HUES64 (cell line): ENCODE results near the gene RAI1.

ENCODE experiments used
- H3K27ac ChIP-seq: 2 replicates; pipeline ENCODE4 v1.7.0; 2013; ENCODE audit warnings: low read depth, low read length, inconsistent platforms
- H3K27me3 ChIP-seq: 2 replicates; pipeline ENCODE4 v1.6.1; 2013; ENCODE audit warnings: mild to moderate bottlenecking, low read length; ENCODE audit not compliant: insufficient read depth
- H3K36me3 ChIP-seq: 2 replicates; pipeline ENCODE4 v1.6.1; 2013; ENCODE audit warnings: mild to moderate bottlenecking, low read length; ENCODE audit not compliant: insufficient read depth
- H3K4me1 ChIP-seq: 2 replicates; pipeline ENCODE4 v1.6.1; 2013; ENCODE audit warnings: mild to moderate bottlenecking, low read length, moderate library complexity; ENCODE audit not compliant: insufficient read depth
- H3K4me3 ChIP-seq: 2 replicates; pipeline ENCODE4 v1.5.1; 2013; ENCODE audit warnings: mild to moderate bottlenecking, low read length, moderate library complexity
- H3K9ac ChIP-seq: 2 replicates; pipeline ENCODE4 v1.6.1; 2013; ENCODE audit warnings: mild to moderate bottlenecking, low read depth, low read length
- H3K9me3 ChIP-seq: 2 replicates; pipeline ENCODE4 v1.6.1; 2013; ENCODE audit warnings: low read depth, low read length; ENCODE audit not compliant: insufficient read depth
- WGBS: fragments of 150-250, 120-280 bp; methylation state at CpG from one replicate; pipeline ENCODE4 v1.1.7; 2013; ENCODE audit warnings: missing lambda C conversion rate; 5-methylcytosine and 5-hydroxymethylcytosine counted together

Gene RAI1

GRCh38 chr17:17703140-17703919 is 22.1 kb downstream of the RAI1 start:
- Histone ChIP-seq H3K4me3 (no peak overlapping the region), H3K27ac (no peak overlapping the region)

GRCh38 chr17:17704931-17705330 is 23.7 kb downstream of the RAI1 start:
- no peak overlapping the region for H3K4me3 ChIP-seq
- peaks cover 12% of the 10 kb centered on the region for H3K4me1 ChIP-seq
- no peak overlapping the region for H3K9ac ChIP-seq
- H3K27ac ChIP-seq = no peak overlapping the region
- H3K9me3 ChIP-seq = no peaks in the 10 kb centered on the region
- 93% methylated on average over 2 of the region's 2 CpGs for WGBS
- peaks cover 95% of the 10 kb centered on the region for H3K27me3 ChIP-seq
- H3K36me3 ChIP-seq = no peaks in the 10 kb centered on the region

More at GRCh38 chr17:17703140-17703919, 22.1 kb downstream of the RAI1 start:
- no peaks in the 10 kb centered on the region for H3K9me3 ChIP-seq
- no peak overlapping the region for H3K9ac ChIP-seq
- H3K27me3 ChIP-seq = peaks cover 95% of the 10 kb centered on the region
- WGBS = 46% methylated on average over 14 of the region's 14 CpGs
- H3K4me1 ChIP-seq = peaks cover 27% of the 10 kb centered on the region
- H3K36me3 ChIP-seq = no peaks in the 10 kb centered on the region

- WGBS = 80% methylated on average over 12 of the region's 12 CpGs
- Histone ChIP-seq H3K27ac (no peak overlapping the region), H3K36me3 (no peaks in the 10 kb centered on the region), H3K9me3 (no peaks in the 10 kb centered on the region), H3K27me3 (peaks cover 86% of the 10 kb centered on the region), H3K4me3 (no peak overlapping the region), H3K9ac (no peak overlapping the region), H3K4me1 (peaks cover 18% of the 10 kb centered on the region)
These were observed 25.1 kb downstream of the RAI1 start for GRCh38 chr17:17706140-17707060.

DNA sequence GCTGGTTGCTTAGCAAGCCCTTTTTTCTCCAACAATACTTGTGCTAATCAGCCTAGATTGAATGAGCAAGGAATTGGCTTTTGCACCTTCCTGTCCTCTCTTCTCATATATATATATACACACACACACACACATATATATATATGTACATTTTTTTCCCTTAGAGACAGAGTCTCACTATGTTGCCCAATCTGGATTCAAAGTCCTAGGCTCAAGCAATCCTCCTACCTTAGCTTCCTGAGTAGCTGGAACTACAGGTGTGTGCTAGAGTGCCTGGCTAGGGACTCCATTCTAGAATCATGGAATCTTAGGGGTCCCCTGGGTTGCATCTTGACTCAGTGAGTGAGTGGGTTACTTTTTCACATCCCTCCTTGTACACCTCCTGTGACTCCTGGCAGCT is 27.0 kb downstream of the RAI1 start:
- Histone ChIP-seq H3K9ac (no peak overlapping the region), H3K4me1 (peaks cover 26% of the 10 kb centered on the region), H3K9me3 (no peaks in the 10 kb centered on the region), H3K27ac (no peak overlapping the region), H3K36me3 (no peaks in the 10 kb centered on the region), H3K27me3 (peaks cover 76% of the 10 kb centered on the region), H3K4me3 (no peak overlapping the region)

- no peak overlapping the region for H3K4me3 ChIP-seq
- H3K9me3 ChIP-seq = no peaks in the 10 kb centered on the region
- peaks cover 29% of the 10 kb centered on the region for H3K4me1 ChIP-seq
- no peak overlapping the region for H3K9ac ChIP-seq
- H3K36me3 ChIP-seq = no peaks in the 10 kb centered on the region
- H3K27me3 ChIP-seq = peaks cover 74% of the 10 kb centered on the region
- 89% methylated on average over 9 of the region's 9 CpGs for WGBS
- H3K27ac ChIP-seq = no peak overlapping the region
These were observed 27.6 kb downstream of the RAI1 start for GRCh38 chr17:17708816-17709215.

DNA sequence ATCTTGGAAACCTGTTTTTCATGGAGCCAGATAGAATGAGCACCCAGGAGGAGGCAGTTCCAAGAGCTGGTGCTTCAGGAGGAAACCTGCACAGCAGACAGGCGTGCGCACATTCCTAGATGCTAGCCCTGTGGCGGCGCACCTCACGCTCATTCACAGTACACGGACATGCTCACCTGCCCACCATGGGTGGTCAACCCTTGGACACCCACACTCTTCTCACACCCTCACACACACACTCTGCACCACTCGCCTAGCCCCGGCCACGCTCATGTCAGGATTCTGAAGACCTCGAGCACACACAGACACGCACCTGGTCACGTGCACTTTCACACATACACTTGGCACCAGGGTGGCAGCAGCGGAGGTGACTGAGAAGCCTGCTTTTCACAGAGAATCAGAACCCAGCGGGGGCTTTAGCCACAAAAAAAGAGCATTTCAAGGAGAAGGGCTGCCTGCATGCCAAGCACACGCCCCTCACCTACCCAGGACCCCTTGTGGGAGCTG is 28.6 kb downstream of the RAI1 start:
- Histone ChIP-seq H3K9ac (no peak overlapping the region), H3K36me3 (no peaks in the 10 kb centered on the region), H3K9me3 (no peaks in the 10 kb centered on the region), H3K4me1 (peaks cover 37% of the 10 kb centered on the region), H3K27me3 (peaks cover 74% of the 10 kb centered on the region), H3K27ac (no peak overlapping the region), H3K4me3 (no peak overlapping the region)
- 87% methylated on average over 15 of the region's 15 CpGs for WGBS

- H3K4me1 ChIP-seq = peaks cover 38% of the 10 kb centered on the region
- no peaks in the 10 kb centered on the region for H3K9me3 ChIP-seq
- WGBS = 70% methylated on average over 4 of the region's 4 CpGs
- H3K36me3 ChIP-seq = no peaks in the 10 kb centered on the region
- no peak overlapping the region for H3K9ac ChIP-seq
- no peak overlapping the region for H3K4me3 ChIP-seq
- H3K27ac ChIP-seq = peak overlapping the region; percentile 48; the same call in 1 of the 2 replicates
- peaks cover 74% of the 10 kb centered on the region for H3K27me3 ChIP-seq
These were observed 29.1 kb downstream of the RAI1 start for GRCh38 chr17:17710355-17710727.

DNA sequence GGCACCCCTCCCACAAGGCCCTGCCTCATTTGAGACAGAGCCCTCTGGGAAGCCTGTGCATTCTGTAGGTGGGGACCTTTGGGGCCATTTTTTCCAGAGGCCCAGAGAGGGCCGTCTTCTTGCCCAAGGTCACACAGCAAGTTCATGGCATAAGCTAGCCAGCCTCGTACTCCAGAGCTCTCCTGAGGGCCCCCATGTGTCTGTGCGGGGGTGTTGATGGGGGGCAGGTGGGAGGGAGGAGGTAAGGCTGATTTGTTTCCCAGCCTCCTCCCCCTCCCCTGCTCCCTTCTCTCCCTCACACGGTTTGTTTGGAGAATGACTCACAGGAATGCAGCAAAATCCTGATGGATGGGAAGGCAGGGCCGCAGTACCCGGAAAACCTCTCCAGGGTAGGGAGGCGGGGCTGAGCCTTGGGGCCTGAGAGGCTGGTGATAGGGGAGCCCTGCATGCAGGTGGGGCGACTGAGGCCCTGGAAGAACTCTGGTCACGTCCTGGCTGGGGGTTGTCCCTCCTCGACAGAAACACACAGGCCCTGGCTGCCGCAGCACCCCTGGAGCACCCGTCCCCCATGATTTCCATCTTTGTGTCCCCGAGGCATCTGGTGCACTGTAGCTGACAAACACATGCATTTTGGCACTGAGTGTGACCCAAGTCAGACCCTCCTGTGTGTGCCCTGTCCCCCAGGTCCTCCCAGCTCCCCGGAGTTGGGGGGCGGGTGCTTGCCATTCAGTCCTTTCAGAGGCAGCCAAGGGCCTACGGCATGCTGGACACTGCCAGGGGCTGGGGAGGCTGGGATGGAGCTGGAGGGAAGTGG is 29.7 kb downstream of the RAI1 start:
- WGBS = 22% methylated on average over 14 of the region's 16 CpGs
- Histone ChIP-seq H3K27me3 (peaks cover 77% of the 10 kb centered on the region), H3K4me3 (peak overlapping the region; percentile 23), H3K9ac (no peak overlapping the region), H3K4me1 (peaks cover 38% of the 10 kb centered on the region), H3K9me3 (no peaks in the 10 kb centered on the region), H3K27ac (peak overlapping the region; percentile 76; the same call in 1 of the 2 replicates), H3K36me3 (no peaks in the 10 kb centered on the region)

DNA sequence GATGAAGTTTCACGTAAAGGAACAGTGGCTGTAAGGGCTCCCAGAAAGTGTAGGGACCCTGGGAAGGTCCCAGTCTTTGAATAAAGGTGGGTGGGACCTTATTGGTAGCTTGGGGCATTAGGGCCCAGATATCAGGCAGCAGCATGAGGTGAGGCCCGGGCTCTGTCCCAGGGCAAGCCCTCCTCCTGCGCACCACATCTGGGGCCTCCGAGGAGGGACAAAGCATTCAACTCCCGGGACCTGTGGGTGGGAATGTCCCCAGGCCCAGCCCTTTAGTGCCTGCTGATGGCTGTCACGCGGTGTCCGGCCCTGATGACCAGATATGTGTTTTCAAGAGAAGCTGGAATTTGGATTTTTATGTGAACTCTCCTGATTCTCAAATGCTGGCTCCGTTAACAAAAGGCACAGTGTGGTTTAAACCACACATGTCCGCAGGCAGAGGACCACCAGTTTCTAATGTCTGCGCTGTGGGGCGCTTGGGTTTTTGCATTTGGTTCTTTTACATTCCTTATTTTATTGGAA is 30.4 kb downstream of the RAI1 start:
- peak overlapping the region; percentile 23; the same call in 1 of the 2 replicates for H3K4me3 ChIP-seq
- no peaks in the 10 kb centered on the region for H3K9me3 ChIP-seq
- WGBS = 24% methylated on average over 12 of the region's 12 CpGs
- H3K27me3 ChIP-seq = peaks cover 78% of the 10 kb centered on the region
- H3K27ac ChIP-seq = peak overlapping the region; percentile 76; the same call in 1 of the 2 replicates
- H3K36me3 ChIP-seq = no peaks in the 10 kb centered on the region
- no peak overlapping the region for H3K9ac ChIP-seq
- H3K4me1 ChIP-seq = peaks cover 38% of the 10 kb centered on the region

- no peak overlapping the region for H3K27ac ChIP-seq
- WGBS = 89% methylated on average over 5 of the region's 5 CpGs
- peaks cover 38% of the 10 kb centered on the region for H3K4me1 ChIP-seq
- no peak overlapping the region for H3K9ac ChIP-seq
- no peaks in the 10 kb centered on the region for H3K9me3 ChIP-seq
- no peak overlapping the region for H3K4me3 ChIP-seq
- H3K36me3 ChIP-seq = no peaks in the 10 kb centered on the region
- peaks cover 79% of the 10 kb centered on the region for H3K27me3 ChIP-seq
These were observed 31.1 kb downstream of the RAI1 start for GRCh38 chr17:17712268-17712924.
